Brain microvascular endothelial cell (primary cell): Measurements from ENCODE around the gene DRD3.

Experiments
- DNase-seq: peaks from one replicate; pipeline ENCODE4 v3.0.0-alpha.2; 2020
- H3K27ac ChIP-seq: fragments of 250-450 bp; sonication (Bioruptor Pico); 2 replicates; pipeline ENCODE4 v1.5.1; 2020; ENCODE audit warnings: mild to moderate bottlenecking, moderate library complexity
- H3K27me3 ChIP-seq: fragments of 250-450 bp; sonication (Bioruptor Pico); replicated peaks from 2 replicates; pipeline ENCODE4 v1.5.1; 2020; ENCODE audit warnings: mild to moderate bottlenecking
- H3K36me3 ChIP-seq: fragments of 250-450 bp; sonication (Bioruptor Pico); replicated peaks from 2 replicates; pipeline ENCODE4 v1.5.1; 2020; ENCODE audit warnings: mild to moderate bottlenecking
- H3K4me3 ChIP-seq: 2 replicates; pipeline ENCODE4 v1.5.1; 2011; ENCODE audit warnings: low read depth, mild to moderate bottlenecking, control low read depth, low read length, moderate library complexity
- CTCF ChIP-seq: IDR thresholded peaks from 2 replicates; pipeline ENCODE4 v1.5.1; 2011; ENCODE audit warnings: low read depth, mild to moderate bottlenecking, moderate library complexity, low read length, control low read depth, inconsistent platforms; ENCODE audit errors: missing control alignments
- in situ Hi-C: cut with HindIII; loops from 2 replicates; pipeline ENCODE4 v1.10.0; 2017; ENCODE audit warnings: low sequenced_read_pairs, low pct_ligation_motif_present

Gene DRD3

DNA sequence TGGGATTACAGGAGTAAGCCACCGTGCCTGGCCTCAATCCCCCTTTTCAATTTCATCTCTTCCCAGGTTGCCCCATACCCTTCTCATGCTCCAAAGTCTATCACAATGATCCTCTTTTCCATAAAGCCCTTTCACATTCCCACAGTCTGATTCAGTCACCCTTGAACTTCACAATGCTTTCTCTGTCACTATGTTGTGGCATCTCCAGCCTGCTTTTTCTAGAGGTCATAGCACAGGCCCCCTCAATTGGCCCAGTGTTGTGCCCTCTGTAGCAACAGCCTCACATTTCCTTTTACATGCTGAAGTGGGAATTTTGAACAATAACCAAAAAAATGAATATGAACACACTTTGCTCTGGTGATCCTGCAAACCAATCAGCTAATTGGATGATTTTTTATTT, 21.5 kb downstream of the DRD3 start:
- Histone ChIP-seq H3K36me3 (no peaks in the 10 kb centered on the region), H3K4me3 (no peak overlapping the region), H3K27me3 (no peaks in the 10 kb centered on the region), H3K27ac (no peak overlapping the region)
- DNase-seq = no peak
- TF ChIP-seq CTCF = no peak
- in situ Hi-C loops = no loop called here

DNA sequence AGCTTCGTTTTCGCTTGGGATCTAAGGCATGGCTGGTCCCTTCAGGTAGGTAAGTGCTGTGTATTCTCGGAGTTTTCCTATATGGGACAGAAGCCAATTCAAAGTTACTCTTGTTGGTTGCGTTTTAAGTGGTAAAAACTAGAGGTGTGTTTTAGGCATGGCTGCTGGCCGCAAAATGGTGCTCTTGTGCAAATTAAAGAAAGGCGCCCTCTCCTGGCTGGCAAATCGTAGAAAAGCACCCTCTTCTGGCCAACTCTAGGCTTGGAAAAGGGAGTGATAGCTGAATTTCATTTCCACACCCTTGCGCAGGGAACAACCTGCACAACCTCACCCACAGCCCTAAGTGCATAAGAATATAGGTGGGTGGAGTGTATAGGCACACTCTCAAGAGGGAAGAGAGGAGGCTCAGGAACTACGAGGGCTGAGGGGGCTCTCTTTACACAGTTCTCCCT, 23.5 kb downstream of the DRD3 start:
- Histone ChIP-seq H3K4me3 (no peak overlapping the region), H3K36me3 (no peaks in the 10 kb centered on the region), H3K27me3 (no peaks in the 10 kb centered on the region), H3K27ac (no peak overlapping the region)
- DNase-seq = peak; percentile 34
- in situ Hi-C loops = no loop called here
- TF ChIP-seq CTCF = peak; percentile 80

- H3K27ac ChIP-seq = no peak overlapping the region
- H3K36me3 ChIP-seq = no peaks in the 10 kb centered on the region
- in situ Hi-C loops = no loop called here
- no peaks in the 10 kb centered on the region for H3K27me3 ChIP-seq
- no peak for TF ChIP-seq CTCF
- no peak overlapping the region for H3K4me3 ChIP-seq
- DNase-seq = no peak
Measured at GRCh38 chr3:114154321-114154821, 24.5 kb downstream of the DRD3 start.

DNA sequence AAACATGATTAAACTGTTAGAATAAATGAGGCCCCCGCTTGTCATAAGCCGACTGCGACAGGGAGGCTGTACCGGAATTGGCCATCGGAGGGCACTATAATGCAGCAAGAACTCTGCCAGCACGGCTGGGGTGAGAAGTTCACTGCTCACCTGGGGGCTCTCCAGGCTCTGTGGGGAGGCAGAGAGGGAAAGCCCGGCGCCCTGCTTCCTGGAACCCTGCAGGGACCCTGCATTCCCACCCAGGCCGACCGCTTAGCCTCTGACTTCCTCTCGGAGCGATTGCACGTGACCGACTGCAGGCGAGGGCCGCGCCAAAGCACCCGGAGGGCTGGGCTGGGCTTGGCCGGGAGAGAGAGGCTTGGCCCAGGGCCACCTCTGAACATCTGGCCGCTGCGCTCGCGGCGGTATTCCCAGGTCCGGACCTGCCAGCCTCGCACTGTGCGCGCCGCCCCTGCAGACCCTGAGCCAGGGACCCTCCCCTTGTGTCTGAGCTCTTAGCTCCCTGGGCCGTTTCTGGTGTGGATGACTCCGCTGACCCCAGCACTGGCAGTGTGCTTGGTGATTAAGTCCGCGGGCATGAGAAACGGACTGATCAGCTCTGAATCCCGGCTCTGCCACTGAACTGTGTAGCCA, 26.2 kb downstream of the DRD3 start:
- Histone ChIP-seq H3K4me3 (peak overlapping the region; percentile 56), H3K27me3 (no peaks in the 10 kb centered on the region), H3K36me3 (no peaks in the 10 kb centered on the region), H3K27ac (no peak overlapping the region)
- in situ Hi-C loops = no loop called here
- peak; percentile 65 for DNase-seq
- TF ChIP-seq CTCF = peak; percentile 97

DNA sequence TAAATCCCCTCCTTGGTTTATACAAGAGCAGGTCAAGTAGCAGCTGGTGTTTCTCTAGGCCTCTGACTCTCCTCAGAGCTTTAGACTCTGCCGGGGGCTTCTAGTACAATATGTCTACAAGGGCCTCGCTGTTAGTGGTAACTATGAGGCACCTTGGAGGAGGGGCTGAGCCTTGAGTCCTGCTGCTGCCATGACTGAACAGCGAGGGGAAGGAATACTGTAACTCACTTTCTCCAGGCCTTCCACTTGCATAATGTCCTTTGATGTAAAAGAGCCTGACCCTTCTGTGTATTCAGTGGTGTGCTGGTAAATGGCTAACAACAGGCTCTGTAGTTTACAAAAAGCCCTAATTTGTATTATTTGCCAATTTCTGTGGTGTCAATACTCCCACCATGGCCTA, 27.8 kb downstream of the DRD3 start:
- TF ChIP-seq CTCF = no peak
- H3K27ac ChIP-seq = no peak overlapping the region
- H3K27me3 ChIP-seq = no peaks in the 10 kb centered on the region
- H3K4me3 ChIP-seq = no peak overlapping the region
- no peaks in the 10 kb centered on the region for H3K36me3 ChIP-seq
- DNase-seq = no peak
- in situ Hi-C loops = no loop called here

DNA sequence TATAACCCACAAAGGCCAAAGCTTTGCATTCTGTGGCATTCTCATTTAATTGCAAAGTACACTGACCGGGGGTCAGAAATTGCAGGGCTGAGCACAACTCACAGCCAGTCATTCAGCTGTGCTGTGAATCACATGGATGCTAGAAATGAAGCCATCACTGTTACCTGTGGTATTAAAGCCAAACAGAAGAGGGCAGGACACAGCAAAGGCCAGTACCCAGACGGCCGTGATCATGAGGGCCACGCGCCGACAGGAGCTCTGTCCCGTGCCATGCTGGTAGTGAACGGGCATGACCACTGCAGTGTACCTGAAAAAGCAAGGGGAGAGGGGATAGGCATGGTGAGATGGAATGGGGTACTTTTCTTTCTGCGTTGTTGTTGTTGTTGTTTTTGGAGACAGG, 31.6 kb downstream of the DRD3 start:
- in situ Hi-C loops = no loop called here

More for the DNA sequence above, 31.6 kb downstream of the DRD3 start:
- no peaks in the 10 kb centered on the region for H3K36me3 ChIP-seq
- peak; percentile 5 for TF ChIP-seq CTCF
- DNase-seq = no peak
- H3K27ac ChIP-seq = no peak overlapping the region
- no peaks in the 10 kb centered on the region for H3K27me3 ChIP-seq
- no peak overlapping the region for H3K4me3 ChIP-seq
